Measurements from ENCODE around the gene IFNAR1. TPM values are rescaled to one million over a fixed set of nuclear protein-coding genes. Genes with fewer than 3 reads are reported as not detected.

The IFNAR1 gene
- polyA plus RNA-seq, 2 of the 4 experiments (the other 2 are of a cell fraction): 14.1 to 14.2 TPM

- no peak for ATAC-seq
These were observed 62.5 kb downstream of the IFNAR1 start for GRCh38 chr21:33387294-33387693.

GRCh38 chr21:33388188-33388587, 63.4 kb downstream of the IFNAR1 start:
- ATAC-seq: no peak
- 86% methylated on average over 4 of the region's 4 CpGs for WGBS (ENCODE audit: missing lambda C conversion rate)
- Histone ChIP-seq H3K4me1 (peaks cover 7% of the 10 kb centered on the region), H3K4me3 (no peak overlapping the region), H3K27ac (no peak overlapping the region), H3K4me2 (no peak overlapping the region), H3K9me3 (no peaks in the 10 kb centered on the region)
- ChIA-PET CTCF (interaction anchor here (0.7 to 1.4 kb wide), 2 partner anchors 9 to 27 kb away, joined by 3 to 8 read pairs; no protein-coding TSS in a partner anchor), POLR2A (no interaction called here)
- FAIRE-seq: no peak
- no peak for DNase-seq (ENCODE audit: low read depth in 1 of 2, low spot score in 1 of 2)
- TF ChIP-seq FOXS1 (CRISPR knock-in tag; IDR thresholded peaks at IDR 0.05) (no peak), ELK1 (IDR thresholded peaks at IDR 0.05; ENCODE audit: low read depth, low read length) (no peak), HDAC2 (IDR thresholded peaks at IDR 0.05) (no peak), BHLHE40 (IDR thresholded peaks at IDR 0.05; ENCODE audit: low read depth, low read length) (no peak), CEBPB (IDR thresholded peaks at IDR 0.05) (no peak), KDM1A (IDR thresholded peaks at IDR 0.05; ENCODE audit: low read depth) (no peak)

More at GRCh38 chr21:33387294-33387693, 62.5 kb downstream of the IFNAR1 start:
- ChIA-PET POLR2A (no interaction called here), CTCF (interaction anchor here (3.5 kb wide), 1 partner anchor 26 kb away, joined by 15 read pairs; no protein-coding TSS in a partner anchor)
- DNase-seq (ENCODE audit: low read depth in 1 of 2, low spot score in 1 of 2) (no peak), FAIRE-seq (no peak)
- no peaks in the 10 kb centered on the region for H3K9me3 ChIP-seq
- no peak overlapping the region for H3K4me3 ChIP-seq
- no peak overlapping the region for H3K4me2 ChIP-seq
- no peak for TF ChIP-seq FOSB (CRISPR knock-in tag; IDR thresholded peaks at IDR 0.05)
- TF ChIP-seq KDM1A (IDR thresholded peaks at IDR 0.05; ENCODE audit: low read depth): no peak
- TF ChIP-seq RCOR1 (IDR thresholded peaks at IDR 0.05; ENCODE audit: low read depth, low read length): no peak
- TF ChIP-seq ZNF302 (CRISPR knock-in tag; IDR thresholded peaks at IDR 0.05): no peak
- no peak for TF ChIP-seq ZFP36 (IDR thresholded peaks at IDR 0.05; ENCODE audit: borderline replicate concordance, partially characterized antibody)
- TF ChIP-seq CBX8 (IDR thresholded peaks at IDR 0.05): no peak
- peaks cover 15% of the 10 kb centered on the region for H3K4me1 ChIP-seq
- no peak overlapping the region for H3K27ac ChIP-seq
- WGBS (ENCODE audit: missing lambda C conversion rate): 84% methylated on average over 6 of the region's 6 CpGs

- Histone ChIP-seq H3K4me3 (no peak overlapping the region), H3K4me2 (no peak overlapping the region), H3K27ac (no peak overlapping the region), H3K4me1 (no peaks in the 10 kb centered on the region), H3K9me3 (no peaks in the 10 kb centered on the region)
- no peak for FAIRE-seq
- ATAC-seq: no peak
- ChIA-PET CTCF (no interaction called here), POLR2A (no interaction called here)
- WGBS (ENCODE audit: missing lambda C conversion rate): 83% methylated on average over 5 of the region's 5 CpGs
- TF ChIP-seq CEBPB (IDR thresholded peaks at IDR 0.05): no peak
- TF ChIP-seq USF2 (IDR thresholded peaks at IDR 0.05): no peak
- no peak for TF ChIP-seq JUNB (IDR thresholded peaks at IDR 0.05)
- no peak for TF ChIP-seq POLR2A (IDR thresholded peaks at IDR 0.05; ENCODE audit: low read length)
- no peak for TF ChIP-seq ZFP36 (IDR thresholded peaks at IDR 0.05; ENCODE audit: borderline replicate concordance, partially characterized antibody)
- no peak for TF ChIP-seq ESRRA (IDR thresholded peaks at IDR 0.05; ENCODE audit: borderline replicate concordance, low read length)
- DNase-seq (ENCODE audit: low read depth in 1 of 2, low spot score in 1 of 2): no peak
These were observed 65.7 kb downstream of the IFNAR1 start for GRCh38 chr21:33390479-33390878.

GRCh38 chr21:33391656-33392055, 66.9 kb downstream of the IFNAR1 start:
- Histone ChIP-seq H3K4me3 (no peak overlapping the region), H3K9me3 (no peaks in the 10 kb centered on the region), H3K4me2 (no peak overlapping the region), H3K4me1 (no peaks in the 10 kb centered on the region), H3K27ac (no peak overlapping the region)
- no peak for DNase-seq (ENCODE audit: low read depth in 1 of 2, low spot score in 1 of 2)
- WGBS (ENCODE audit: missing lambda C conversion rate): 74% methylated on average over 6 of the region's 6 CpGs
- ChIA-PET POLR2A (no interaction called here), CTCF (no interaction called here)
- no peak for ATAC-seq
- FAIRE-seq: no peak
- TF ChIP-seq ZNF302 (CRISPR knock-in tag; IDR thresholded peaks at IDR 0.05) (no peak), KDM1A (IDR thresholded peaks at IDR 0.05; ENCODE audit: low read depth) (no peak), HES2 (IDR thresholded peaks at IDR 0.05) (no peak), EHF (CRISPR knock-in tag; IDR thresholded peaks at IDR 0.05) (no peak), BHLHE40 (IDR thresholded peaks at IDR 0.05; ENCODE audit: low read depth, low read length) (no peak), E2F6 (IDR thresholded peaks at IDR 0.05; ENCODE audit: borderline replicate concordance, low read depth) (no peak), EHMT2 (IDR thresholded peaks at IDR 0.05; ENCODE audit: low read depth) (no peak), HDAC2 (IDR thresholded peaks at IDR 0.05) (no peak), FOSB (CRISPR knock-in tag; IDR thresholded peaks at IDR 0.05) (no peak), PBX3 (IDR thresholded peaks at IDR 0.05) (no peak), MAX (IDR thresholded peaks at IDR 0.05) (no peak), SREBF2 (IDR thresholded peaks at IDR 0.05) (no peak), HOXA7 (CRISPR knock-in tag; IDR thresholded peaks at IDR 0.05) (no peak), CTCF (IDR thresholded peaks at IDR 0.05) (no peak), MYC (IDR thresholded peaks at IDR 0.05; ENCODE audit: borderline replicate concordance, low read length) (no peak), GATA3 (IDR thresholded peaks at IDR 0.05; ENCODE audit: borderline replicate concordance) (no peak)
